ENCODE measurements around the gene VSTM5.

VSTM5 gene

DNA sequence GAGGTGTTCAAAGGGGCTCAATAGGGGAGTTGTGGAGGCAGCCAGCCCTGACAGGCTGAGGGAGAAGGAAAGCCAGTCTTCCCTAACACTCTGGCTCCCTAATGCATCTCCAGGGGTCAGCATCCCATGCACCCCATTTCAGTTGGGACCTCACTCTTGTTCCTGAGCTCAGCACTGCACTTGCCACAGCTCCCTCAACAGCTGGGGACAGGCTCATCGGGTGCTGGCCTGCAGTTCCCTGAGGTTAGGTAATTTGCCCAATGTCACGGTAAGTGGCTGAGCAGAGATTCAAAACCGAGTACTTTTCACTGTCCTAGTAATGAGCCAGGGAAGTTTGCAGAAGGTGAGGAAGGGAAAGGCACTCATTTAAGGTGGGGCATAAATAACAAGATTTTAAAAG lies 20.8 kb downstream of the VSTM5 start:
- ATAC-seq, result no peak
- TF ChIP-seq SNAI2 (CRISPR knock-in tag; IDR thresholded peaks at IDR 0.05), result no peak
- no peak for TF ChIP-seq OSR1 (CRISPR knock-in tag; IDR thresholded peaks at IDR 0.05)
- TF ChIP-seq BACH2 (CRISPR knock-in tag; IDR thresholded peaks at IDR 0.05; ENCODE audit: borderline replicate concordance), result no peak
- no peak for TF ChIP-seq ZNF565 (CRISPR knock-in tag; conservative IDR thresholded peaks at IDR 0.05; ENCODE audit: low read depth)
- no peak for TF ChIP-seq ISL1 (CRISPR knock-in tag; IDR thresholded peaks at IDR 0.05)
- TF ChIP-seq ZC3H10 (CRISPR knock-in tag; IDR thresholded peaks at IDR 0.05), result no peak
- TF ChIP-seq, protein P1, sequence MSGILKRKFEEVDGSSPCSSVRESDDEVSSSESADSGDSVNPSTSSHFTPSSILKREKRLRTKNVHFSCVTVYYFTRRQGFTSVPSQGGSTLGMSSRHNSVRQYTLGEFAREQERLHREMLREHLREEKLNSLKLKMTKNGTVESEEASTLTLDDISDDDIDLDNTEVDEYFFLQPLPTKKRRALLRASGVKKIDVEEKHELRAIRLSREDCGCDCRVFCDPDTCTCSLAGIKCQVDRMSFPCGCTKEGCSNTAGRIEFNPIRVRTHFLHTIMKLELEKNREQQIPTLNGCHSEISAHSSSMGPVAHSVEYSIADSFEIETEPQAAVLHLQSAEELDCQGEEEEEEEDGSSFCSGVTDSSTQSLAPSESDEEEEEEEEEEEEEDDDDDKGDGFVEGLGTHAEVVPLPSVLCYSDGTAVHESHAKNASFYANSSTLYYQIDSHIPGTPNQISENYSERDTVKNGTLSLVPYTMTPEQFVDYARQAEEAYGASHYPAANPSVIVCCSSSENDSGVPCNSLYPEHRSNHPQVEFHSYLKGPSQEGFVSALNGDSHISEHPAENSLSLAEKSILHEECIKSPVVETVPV (CRISPR knock-in tag; IDR thresholded peaks at IDR 0.05), result no peak
- TF ChIP-seq ZNF70 (CRISPR knock-in tag; IDR thresholded peaks at IDR 0.05), result no peak
- no peak for TF ChIP-seq TCF4 (CRISPR knock-in tag; IDR thresholded peaks at IDR 0.05; ENCODE audit: borderline replicate concordance)

DNA sequence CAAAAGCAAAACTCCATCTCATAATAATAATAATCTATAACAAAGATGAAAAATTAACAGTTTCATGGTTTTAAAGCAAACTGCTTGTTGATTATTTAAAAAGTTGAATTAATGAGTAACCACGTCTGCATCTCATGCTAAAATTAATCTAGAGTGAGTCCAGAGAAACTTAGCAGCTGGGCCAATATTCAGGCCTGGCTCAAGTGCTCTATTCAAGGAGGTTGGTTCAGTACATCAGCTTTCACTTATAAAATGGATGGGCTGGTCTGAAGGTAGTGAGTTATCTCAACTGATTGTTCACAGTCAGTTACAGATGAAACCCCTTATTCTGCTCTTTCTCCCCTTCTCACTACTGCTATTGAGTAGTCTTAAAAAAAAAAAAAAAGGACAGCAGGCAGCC lies 23.1 kb downstream of the VSTM5 start:
- TF ChIP-seq, protein P2, sequence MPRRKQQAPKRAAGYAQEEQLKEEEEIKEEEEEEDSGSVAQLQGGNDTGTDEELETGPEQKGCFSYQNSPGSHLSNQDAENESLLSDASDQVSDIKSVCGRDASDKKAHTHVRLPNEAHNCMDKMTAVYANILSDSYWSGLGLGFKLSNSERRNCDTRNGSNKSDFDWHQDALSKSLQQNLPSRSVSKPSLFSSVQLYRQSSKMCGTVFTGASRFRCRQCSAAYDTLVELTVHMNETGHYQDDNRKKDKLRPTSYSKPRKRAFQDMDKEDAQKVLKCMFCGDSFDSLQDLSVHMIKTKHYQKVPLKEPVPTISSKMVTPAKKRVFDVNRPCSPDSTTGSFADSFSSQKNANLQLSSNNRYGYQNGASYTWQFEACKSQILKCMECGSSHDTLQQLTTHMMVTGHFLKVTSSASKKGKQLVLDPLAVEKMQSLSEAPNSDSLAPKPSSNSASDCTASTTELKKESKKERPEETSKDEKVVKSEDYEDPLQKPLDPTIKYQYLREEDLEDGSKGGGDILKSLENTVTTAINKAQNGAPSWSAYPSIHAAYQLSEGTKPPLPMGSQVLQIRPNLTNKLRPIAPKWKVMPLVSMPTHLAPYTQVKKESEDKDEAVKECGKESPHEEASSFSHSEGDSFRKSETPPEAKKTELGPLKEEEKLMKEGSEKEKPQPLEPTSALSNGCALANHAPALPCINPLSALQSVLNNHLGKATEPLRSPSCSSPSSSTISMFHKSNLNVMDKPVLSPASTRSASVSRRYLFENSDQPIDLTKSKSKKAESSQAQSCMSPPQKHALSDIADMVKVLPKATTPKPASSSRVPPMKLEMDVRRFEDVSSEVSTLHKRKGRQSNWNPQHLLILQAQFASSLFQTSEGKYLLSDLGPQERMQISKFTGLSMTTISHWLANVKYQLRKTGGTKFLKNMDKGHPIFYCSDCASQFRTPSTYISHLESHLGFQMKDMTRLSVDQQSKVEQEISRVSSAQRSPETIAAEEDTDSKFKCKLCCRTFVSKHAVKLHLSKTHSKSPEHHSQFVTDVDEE (CRISPR knock-in tag; IDR thresholded peaks at IDR 0.05), result no peak
- TF ChIP-seq ZNF565 (CRISPR knock-in tag; conservative IDR thresholded peaks at IDR 0.05; ENCODE audit: low read depth) (no peak), ZNF8 (CRISPR knock-in tag; IDR thresholded peaks at IDR 0.05) (no peak), ZNF70 (CRISPR knock-in tag; IDR thresholded peaks at IDR 0.05) (no peak), RARB (CRISPR knock-in tag; IDR thresholded peaks at IDR 0.05) (no peak), PPARA (CRISPR knock-in tag; IDR thresholded peaks at IDR 0.05; ENCODE audit: borderline replicate concordance) (no peak), ARNTL (CRISPR knock-in tag; IDR thresholded peaks at IDR 0.05; ENCODE audit: borderline replicate concordance, low read depth) (no peak), ZFP3 (CRISPR knock-in tag; IDR thresholded peaks at IDR 0.05) (no peak)
- TF ChIP-seq, protein P3, sequence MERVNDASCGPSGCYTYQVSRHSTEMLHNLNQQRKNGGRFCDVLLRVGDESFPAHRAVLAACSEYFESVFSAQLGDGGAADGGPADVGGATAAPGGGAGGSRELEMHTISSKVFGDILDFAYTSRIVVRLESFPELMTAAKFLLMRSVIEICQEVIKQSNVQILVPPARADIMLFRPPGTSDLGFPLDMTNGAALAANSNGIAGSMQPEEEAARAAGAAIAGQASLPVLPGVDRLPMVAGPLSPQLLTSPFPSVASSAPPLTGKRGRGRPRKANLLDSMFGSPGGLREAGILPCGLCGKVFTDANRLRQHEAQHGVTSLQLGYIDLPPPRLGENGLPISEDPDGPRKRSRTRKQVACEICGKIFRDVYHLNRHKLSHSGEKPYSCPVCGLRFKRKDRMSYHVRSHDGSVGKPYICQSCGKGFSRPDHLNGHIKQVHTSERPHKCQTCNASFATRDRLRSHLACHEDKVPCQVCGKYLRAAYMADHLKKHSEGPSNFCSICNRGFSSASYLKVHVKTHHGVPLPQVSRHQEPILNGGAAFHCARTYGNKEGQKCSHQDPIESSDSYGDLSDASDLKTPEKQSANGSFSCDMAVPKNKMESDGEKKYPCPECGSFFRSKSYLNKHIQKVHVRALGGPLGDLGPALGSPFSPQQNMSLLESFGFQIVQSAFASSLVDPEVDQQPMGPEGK (CRISPR knock-in tag; IDR thresholded peaks at IDR 0.05; ENCODE audit: borderline replicate concordance), result no peak
- TF ChIP-seq, protein P4, sequence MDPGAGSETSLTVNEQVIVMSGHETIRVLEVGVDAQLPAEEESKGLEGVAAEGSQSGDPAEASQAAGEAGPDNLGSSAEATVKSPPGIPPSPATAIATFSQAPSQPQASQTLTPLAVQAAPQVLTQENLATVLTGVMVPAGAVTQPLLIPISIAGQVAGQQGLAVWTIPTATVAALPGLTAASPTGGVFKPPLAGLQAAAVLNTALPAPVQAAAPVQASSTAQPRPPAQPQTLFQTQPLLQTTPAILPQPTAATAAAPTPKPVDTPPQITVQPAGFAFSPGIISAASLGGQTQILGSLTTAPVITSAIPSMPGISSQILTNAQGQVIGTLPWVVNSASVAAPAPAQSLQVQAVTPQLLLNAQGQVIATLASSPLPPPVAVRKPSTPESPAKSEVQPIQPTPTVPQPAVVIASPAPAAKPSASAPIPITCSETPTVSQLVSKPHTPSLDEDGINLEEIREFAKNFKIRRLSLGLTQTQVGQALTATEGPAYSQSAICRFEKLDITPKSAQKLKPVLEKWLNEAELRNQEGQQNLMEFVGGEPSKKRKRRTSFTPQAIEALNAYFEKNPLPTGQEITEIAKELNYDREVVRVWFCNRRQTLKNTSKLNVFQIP (CRISPR knock-in tag; IDR thresholded peaks at IDR 0.05; ENCODE audit: borderline replicate concordance, low read depth), result no peak
- ATAC-seq, result no peak

DNA sequence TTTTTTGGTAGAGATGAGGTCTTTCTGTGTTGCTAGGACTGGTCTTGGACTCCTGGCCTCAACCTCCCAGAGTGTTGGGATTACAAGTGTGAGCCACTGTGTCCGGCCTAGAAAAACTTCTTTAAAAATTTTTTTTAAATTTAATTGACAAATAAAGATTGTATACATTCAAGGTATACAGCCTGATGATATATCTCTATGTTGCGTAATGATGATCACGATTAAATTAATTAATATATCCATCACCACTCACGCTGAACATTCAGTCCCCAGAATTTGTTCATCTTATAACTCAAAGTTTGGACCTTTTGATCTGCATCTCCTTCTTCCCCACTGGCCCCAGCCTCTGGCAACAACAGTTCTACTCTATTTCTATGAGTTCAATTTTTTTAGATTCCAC lies 27.2 kb downstream of the VSTM5 start:
- TF ChIP-seq, protein P1 (CRISPR knock-in tag; IDR thresholded peaks at IDR 0.05), result no peak
- ATAC-seq, result no peak

DNA sequence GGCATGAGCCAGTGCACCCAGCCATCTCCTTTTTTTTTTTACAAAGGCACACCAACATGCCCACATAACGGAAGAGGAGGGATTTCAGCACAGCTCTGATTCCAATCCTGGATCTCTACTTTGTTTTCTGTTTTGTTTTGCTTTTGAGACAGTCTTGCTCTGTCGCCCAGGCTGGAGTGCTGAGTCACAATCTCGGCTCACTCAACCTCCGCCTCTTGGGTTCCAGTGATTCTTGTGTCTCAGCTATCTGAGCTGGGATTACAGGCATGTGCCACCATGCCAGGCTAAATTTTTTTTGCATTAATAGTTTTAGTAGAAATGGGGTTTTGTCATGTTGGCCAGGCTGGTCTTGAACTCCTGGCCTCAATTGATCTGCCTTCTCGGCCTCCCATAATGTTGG lies 28.1 kb downstream of the VSTM5 start:
- no peak for ATAC-seq
- TF ChIP-seq RARB (CRISPR knock-in tag; IDR thresholded peaks at IDR 0.05) (no peak), BACH2 (CRISPR knock-in tag; IDR thresholded peaks at IDR 0.05; ENCODE audit: borderline replicate concordance) (no peak), ZNF8 (CRISPR knock-in tag; IDR thresholded peaks at IDR 0.05) (no peak), ZC3H10 (CRISPR knock-in tag; IDR thresholded peaks at IDR 0.05) (no peak), SNAI2 (CRISPR knock-in tag; IDR thresholded peaks at IDR 0.05) (no peak), ARNTL (CRISPR knock-in tag; IDR thresholded peaks at IDR 0.05; ENCODE audit: borderline replicate concordance, low read depth) (no peak), CSDC2 (CRISPR knock-in tag; IDR thresholded peaks at IDR 0.05) (no peak), OSR1 (CRISPR knock-in tag; IDR thresholded peaks at IDR 0.05) (no peak), ESRRG (CRISPR knock-in tag; IDR thresholded peaks at IDR 0.05) (no peak), ISL1 (CRISPR knock-in tag; IDR thresholded peaks at IDR 0.05) (no peak), ZFP30 (CRISPR knock-in tag; IDR thresholded peaks at IDR 0.05) (no peak)
- TF ChIP-seq, protein P2 (CRISPR knock-in tag; IDR thresholded peaks at IDR 0.05), result no peak
- TF ChIP-seq, protein P1 (CRISPR knock-in tag; IDR thresholded peaks at IDR 0.05), result no peak

All from SK-N-SH treated with all-trans-retinoic acid at 6 μM for 48 hours (cell line).